Measurements from ENCODE around the gene ZEB2.

DNA sequence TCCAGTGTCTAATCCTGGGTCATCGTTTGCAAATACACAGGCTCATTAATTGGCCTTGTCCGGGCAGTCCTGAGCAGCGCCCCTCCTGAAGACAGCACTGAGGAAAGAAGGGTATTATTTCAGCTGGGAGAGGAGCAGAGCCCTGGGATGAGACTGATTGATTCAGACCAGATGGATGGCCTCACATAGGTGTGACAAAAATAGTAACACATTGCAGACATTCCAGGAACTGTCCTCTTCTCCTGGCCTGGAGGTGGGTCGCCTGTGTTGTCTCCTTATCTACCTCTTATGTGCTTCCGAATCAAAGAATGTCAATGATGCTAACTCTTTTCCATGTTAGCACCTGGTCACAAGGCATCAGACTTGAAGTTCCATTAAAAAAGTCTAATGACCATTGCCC, 45.9 kb downstream of the ZEB2 start:
- TF ChIP-seq EZH2phosphoT487 (IDR thresholded peaks at IDR 0.05): no peak
- TF ChIP-seq, protein P1, sequence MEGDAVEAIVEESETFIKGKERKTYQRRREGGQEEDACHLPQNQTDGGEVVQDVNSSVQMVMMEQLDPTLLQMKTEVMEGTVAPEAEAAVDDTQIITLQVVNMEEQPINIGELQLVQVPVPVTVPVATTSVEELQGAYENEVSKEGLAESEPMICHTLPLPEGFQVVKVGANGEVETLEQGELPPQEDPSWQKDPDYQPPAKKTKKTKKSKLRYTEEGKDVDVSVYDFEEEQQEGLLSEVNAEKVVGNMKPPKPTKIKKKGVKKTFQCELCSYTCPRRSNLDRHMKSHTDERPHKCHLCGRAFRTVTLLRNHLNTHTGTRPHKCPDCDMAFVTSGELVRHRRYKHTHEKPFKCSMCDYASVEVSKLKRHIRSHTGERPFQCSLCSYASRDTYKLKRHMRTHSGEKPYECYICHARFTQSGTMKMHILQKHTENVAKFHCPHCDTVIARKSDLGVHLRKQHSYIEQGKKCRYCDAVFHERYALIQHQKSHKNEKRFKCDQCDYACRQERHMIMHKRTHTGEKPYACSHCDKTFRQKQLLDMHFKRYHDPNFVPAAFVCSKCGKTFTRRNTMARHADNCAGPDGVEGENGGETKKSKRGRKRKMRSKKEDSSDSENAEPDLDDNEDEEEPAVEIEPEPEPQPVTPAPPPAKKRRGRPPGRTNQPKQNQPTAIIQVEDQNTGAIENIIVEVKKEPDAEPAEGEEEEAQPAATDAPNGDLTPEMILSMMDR (IDR thresholded peaks at IDR 0.05): no peak
